B cell (primary cell): ENCODE data around the gene RARB. TPM values are rescaled to one million over a fixed set of nuclear protein-coding genes. Genes with fewer than 3 reads are reported as not detected.

Source experiments
- ATAC-seq: fragments of 200-7000 bp; cut with Tn5 transposase; one replicate; pipeline ENCODE4 v1.10.0; 2021; ENCODE audit warnings: low read depth, mild to moderate bottlenecking, moderate number of reproducible peaks, moderate library complexity
- CTCF ChIA-PET: fragments of 350-600 bp; sonication (Branson Sonifier 250); formaldehyde crosslinking; loops from one replicate; lab custom pipeline; 2021; ENCODE audit warnings: antibody characterized with exemption, inconsistent platforms; lab: Charles Lee
- POLR2A ChIA-PET: fragments of 350-600 bp; sonication (Branson Sonifier 250); formaldehyde crosslinking; loops from one replicate; lab custom pipeline; 2021; ENCODE audit warnings: antibody characterized with exemption; lab: Charles Lee
- DNase-seq: peaks from one replicate; pipeline ENCODE4 v3.0.0; 2013
- H2AFZ ChIP-seq: 2 replicates; pipeline ENCODE4 v1.6.1; 2012; ENCODE audit warnings: mild to moderate bottlenecking, low read depth, low read length; ENCODE audit not compliant: insufficient read depth, poor library complexity, severe bottlenecking
- H3K27ac ChIP-seq, 2 donors: 1 replicate in 1 of 2; 2 replicates in 1 of 2; pipeline ENCODE4 v1.5.1; 2012 to 2013; ENCODE audit warnings: low read length in 2 of 2, mild to moderate bottlenecking in 2 of 2, moderate library complexity in 1 of 2
- H3K27me3 ChIP-seq, 4 experiments: fragments of 200-600 bp in 1 of 4; sonication (generic) in 1 of 4; replicated peaks in 1 of 4; 1 replicate in 2 of 4; 2 replicates in 2 of 4; pipeline versions ENCODE4 v1.6.1 to v1.7.0; 2013 to 2016; ENCODE audit warnings: low read length in 3 of 4, mild to moderate bottlenecking in 2 of 4, mixed read lengths in 1 of 4, moderate library complexity in 1 of 4; ENCODE audit not compliant: insufficient read depth in 4 of 4, control insufficient read depth in 3 of 4; ENCODE audit errors: control extremely low read depth in 1 of 4
- H3K36me3 ChIP-seq, 2 experiments: replicated peaks in 1 of 2; 1 replicate in 1 of 2; 2 replicates in 1 of 2; pipeline versions ENCODE4 v1.6.1 to v1.7.1; 2013; ENCODE audit warnings: low read length in 1 of 2; ENCODE audit not compliant: insufficient read depth in 2 of 2, control insufficient read depth in 1 of 2; ENCODE audit errors: control extremely low read depth in 1 of 2, extremely low read depth in 1 of 2
- H3K4me1 ChIP-seq, 2 donors: fragments of 200-600 bp in 1 of 2; sonication (generic) in 1 of 2; 1 replicate in 1 of 2; 2 replicates in 1 of 2; pipeline versions ENCODE4 v1.5.1 to v1.6.1; 2013 to 2017; ENCODE audit warnings: low read length in 2 of 2; ENCODE audit not compliant: control insufficient read depth in 2 of 2, insufficient read depth in 2 of 2
- H3K4me2 ChIP-seq: replicated peaks from 2 replicates; pipeline ENCODE3; 2012; ENCODE audit warnings: mild to moderate bottlenecking, low read depth, low read length; ENCODE audit not compliant: poor library complexity, severe bottlenecking
- H3K4me3 ChIP-seq, 5 experiments: fragments of 200-600 bp in 1 of 5; sonication (generic) in 1 of 5; 1 replicate in 3 of 5; 2 replicates in 2 of 5; pipeline versions ENCODE4 v1.5.1 to v1.7.0; 2011 to 2016; ENCODE audit warnings: low read length in 4 of 5, mild to moderate bottlenecking in 4 of 5, low read depth in 2 of 5, control low read depth in 1 of 5, moderate library complexity in 1 of 5; ENCODE audit not compliant: insufficient read depth in 1 of 5; ENCODE audit errors: control extremely low read depth in 1 of 5, extremely low read depth in 1 of 5
- H3K79me2 ChIP-seq: fragments of 200-600 bp; sonication (generic); one replicate; pipeline ENCODE4 v1.6.0; 2016; ENCODE audit warnings: low read length; ENCODE audit not compliant: control insufficient read depth, insufficient read depth
- H3K9ac ChIP-seq: fragments of 200-600 bp; sonication (generic); 2 replicates; pipeline ENCODE4 v1.6.1; 2017; ENCODE audit warnings: mild to moderate bottlenecking, low read length, moderate library complexity
- H3K9me3 ChIP-seq, 3 donors: one replicate each; pipeline versions ENCODE4 v1.6.1 to v1.7.1; 2013; ENCODE audit warnings: low read length in 2 of 3; ENCODE audit not compliant: control insufficient read depth in 2 of 3, insufficient read depth in 1 of 3; ENCODE audit errors: control extremely low read depth in 1 of 3
- H4K20me1 ChIP-seq: 2 replicates; pipeline ENCODE4 v1.6.0; 2012; ENCODE audit warnings: mild to moderate bottlenecking, low read length; ENCODE audit not compliant: insufficient read depth, control insufficient read depth, poor library complexity, severe bottlenecking
- H3K27ac Mint-ChIP-seq: one replicate; pipeline ENCODE4 v1.8.0; 2021; ENCODE audit warnings: mixed read lengths
- H3K27me3 Mint-ChIP-seq: one replicate; pipeline ENCODE4 v1.8.0; 2021; ENCODE audit warnings: mixed read lengths
- H3K4me1 Mint-ChIP-seq: one replicate; pipeline ENCODE4 v1.8.0; 2021; ENCODE audit warnings: mixed read lengths
- H3K4me3 Mint-ChIP-seq: one replicate; pipeline ENCODE4 v1.8.0; 2021; ENCODE audit warnings: mixed read lengths
- H3K9me3 Mint-ChIP-seq: one replicate; pipeline ENCODE4 v1.8.0; 2022; ENCODE audit warnings: mixed read lengths; ENCODE audit not compliant: insufficient read depth
- EZH2 ChIP-seq: IDR thresholded peaks from 2 replicates; pipeline ENCODE4 v1.6.1; 2012; ENCODE audit warnings: borderline replicate concordance, low read depth, mild to moderate bottlenecking, moderate library complexity, low read length; ENCODE audit not compliant: insufficient read depth, poor library complexity, severe bottlenecking
- WGBS: methylation state at CpG from one replicate; pipeline ENCODE4 v1.1.5; 2013; ENCODE audit warnings: missing lambda C conversion rate; ENCODE audit not compliant: insufficient coverage; 5-methylcytosine and 5-hydroxymethylcytosine counted together
- intact Hi-C: fragments of 100-400 bp; cut with micrococcal nuclease; formaldehyde crosslinking; loops from one replicate; pipeline ENCODE4 v1.10.0; 2022
- polyA plus RNA-seq: library from polyadenylated mRNA; depleted of rRNA; stranded (reverse); fragments of >200 nt; gene quantifications from 2 replicates; pipeline ENCODE4 v1.2.3, GENCODE V29; 2012
- total RNA-seq, 2 donors: library from RNA; stranded (reverse); fragments of 120-200 nt in 1 of 2; gene quantifications; 1 replicate in 1 of 2; 2 replicates in 1 of 2; pipeline versions ENCODE4 v1.2.3 to v1.2.4, GENCODE V29; 2013 to 2022
- TF ChIP-seq, protein P1 (sequence below): fragments of 200-600 bp; IDR thresholded peaks from one replicate; pipeline ENCODE4 v1.8.0; 2022; ENCODE audit warnings: antibody characterized with exemption, mild to moderate bottlenecking

Gene RARB
- total and polyA plus RNA-seq, 2 donors (not counting 1 experiment from before 2014, with no cell fraction given): not detected

DNA sequence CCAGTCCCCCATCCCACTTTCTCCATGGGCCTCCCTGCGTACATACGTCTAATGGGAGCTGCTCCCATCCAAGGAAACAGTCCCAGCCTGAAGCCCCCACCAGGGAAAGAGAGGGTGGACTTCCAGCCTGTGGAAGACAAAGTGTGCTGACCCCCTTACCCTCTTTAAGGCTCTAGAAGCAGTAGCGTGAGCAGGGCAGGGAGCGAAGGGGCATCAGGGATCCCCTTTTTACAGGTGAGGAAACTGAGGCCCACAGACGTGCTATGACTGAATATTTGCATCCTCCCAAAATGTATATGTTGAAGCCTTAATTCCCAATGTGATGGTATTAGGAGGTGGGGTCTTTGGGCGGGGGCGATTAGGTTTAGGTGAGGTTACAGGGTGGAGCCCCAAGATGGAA lies 153.3 kb downstream of the RARB start:
- no peaks in the 10 kb centered on the region for H4K20me1 ChIP-seq
- DNase-seq (no peak), ATAC-seq (no peak)
- H3K79me2 ChIP-seq: no peaks in the 10 kb centered on the region
- H3K27ac Mint-ChIP-seq: no peak overlapping the region
- H3K4me3 ChIP-seq: no peak overlapping the region
- intact Hi-C loops: no loop called here
- TF ChIP-seq EZH2: no peak
- TF ChIP-seq, protein P1, sequence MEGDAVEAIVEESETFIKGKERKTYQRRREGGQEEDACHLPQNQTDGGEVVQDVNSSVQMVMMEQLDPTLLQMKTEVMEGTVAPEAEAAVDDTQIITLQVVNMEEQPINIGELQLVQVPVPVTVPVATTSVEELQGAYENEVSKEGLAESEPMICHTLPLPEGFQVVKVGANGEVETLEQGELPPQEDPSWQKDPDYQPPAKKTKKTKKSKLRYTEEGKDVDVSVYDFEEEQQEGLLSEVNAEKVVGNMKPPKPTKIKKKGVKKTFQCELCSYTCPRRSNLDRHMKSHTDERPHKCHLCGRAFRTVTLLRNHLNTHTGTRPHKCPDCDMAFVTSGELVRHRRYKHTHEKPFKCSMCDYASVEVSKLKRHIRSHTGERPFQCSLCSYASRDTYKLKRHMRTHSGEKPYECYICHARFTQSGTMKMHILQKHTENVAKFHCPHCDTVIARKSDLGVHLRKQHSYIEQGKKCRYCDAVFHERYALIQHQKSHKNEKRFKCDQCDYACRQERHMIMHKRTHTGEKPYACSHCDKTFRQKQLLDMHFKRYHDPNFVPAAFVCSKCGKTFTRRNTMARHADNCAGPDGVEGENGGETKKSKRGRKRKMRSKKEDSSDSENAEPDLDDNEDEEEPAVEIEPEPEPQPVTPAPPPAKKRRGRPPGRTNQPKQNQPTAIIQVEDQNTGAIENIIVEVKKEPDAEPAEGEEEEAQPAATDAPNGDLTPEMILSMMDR: no peak
- H3K4me1 Mint-ChIP-seq: no peaks in the 10 kb centered on the region
- ChIA-PET CTCF (interaction anchor here (1.4 kb wide), 1 partner anchor 12 kb away, joined by 3 read pairs; no protein-coding TSS in a partner anchor), POLR2A (no interaction called here)
- H3K9me3 Mint-ChIP-seq: no peaks in the 10 kb centered on the region
- no peak overlapping the region for H3K4me3 Mint-ChIP-seq
- H3K4me2 ChIP-seq: no peak overlapping the region
- H3K27me3 ChIP-seq: no peaks in the 10 kb centered on the region
- 98% methylated on average over 6 of the region's 7 CpGs for WGBS
- H3K9ac ChIP-seq: no peak overlapping the region
- no peak overlapping the region for H2AFZ ChIP-seq
- no peak overlapping the region for H3K27ac ChIP-seq
- H3K27me3 Mint-ChIP-seq: peaks cover 19% of the 10 kb centered on the region
- no peaks in the 10 kb centered on the region for H3K9me3 ChIP-seq
- H3K4me1 ChIP-seq: no peaks in the 10 kb centered on the region
- H3K36me3 ChIP-seq: no peaks in the 10 kb centered on the region

DNA sequence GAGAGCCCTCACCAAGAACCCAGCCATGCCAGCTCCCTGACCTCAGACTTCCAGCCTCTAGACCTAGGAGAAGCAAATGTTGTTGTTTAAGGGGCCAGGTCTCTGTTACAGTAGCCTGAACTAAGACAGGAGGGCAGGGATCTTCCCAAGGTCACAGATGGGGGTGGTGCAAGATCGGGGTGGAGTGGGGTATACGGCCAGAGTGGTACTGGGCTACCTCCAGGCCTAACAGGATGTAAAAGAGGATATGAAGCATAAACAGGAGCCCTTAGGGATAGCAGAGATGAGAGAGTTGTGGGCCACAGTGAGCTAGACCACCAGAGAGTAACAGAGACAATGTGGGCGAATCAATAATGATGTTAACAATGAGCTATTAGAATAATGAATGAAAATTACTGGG lies 153.8 kb downstream of the RARB start:
- Histone ChIP-seq H4K20me1 (no peaks in the 10 kb centered on the region), H3K4me3 (no peak overlapping the region), H2AFZ (no peak overlapping the region), H3K36me3 (no peaks in the 10 kb centered on the region), H3K27ac (no peak overlapping the region), H3K9me3 (no peaks in the 10 kb centered on the region), H3K9ac (no peak overlapping the region), H3K79me2 (no peaks in the 10 kb centered on the region), H3K4me2 (no peak overlapping the region), H3K27me3 (no peaks in the 10 kb centered on the region), H3K4me1 (no peaks in the 10 kb centered on the region)
- no peak for ATAC-seq
- Mint-ChIP-seq H3K4me1 (no peaks in the 10 kb centered on the region), H3K27me3 (peaks cover 16% of the 10 kb centered on the region), H3K27ac (no peak overlapping the region), H3K9me3 (no peaks in the 10 kb centered on the region), H3K4me3 (no peak overlapping the region)
- no peak for TF ChIP-seq EZH2
- TF ChIP-seq, protein P1: no peak
- ChIA-PET POLR2A (no interaction called here), CTCF (interaction anchor here (1.4 kb wide), 1 partner anchor 11 kb away, joined by 3 read pairs; no protein-coding TSS in a partner anchor)
- DNase-seq: no peak
- 100% methylated on average over 2 of the region's 3 CpGs for WGBS
- intact Hi-C loops: no loop called here
